GM18951 (cell line): Measurements from ENCODE around the gene ITPKC.
"Not testable (repeated sequence)": the region's sequence is repeated elsewhere in the genome, so short reads cannot be mapped to it uniquely, and the experiment has no call there.

ENCODE experiments used
- POLR2A ChIP-seq: IDR thresholded peaks from 4 replicates; pipeline ENCODE4 v1.6.1; 2011; ENCODE audit warnings: mild to moderate bottlenecking; ENCODE audit not compliant: insufficient read length, insufficient read depth; ENCODE audit errors: extremely low read depth
- in situ Hi-C: fragments of 300-500 bp; cut with MboI; formaldehyde crosslinking; loops from one replicate; pipeline ENCODE4 v1.12.0; 2022; ENCODE audit warnings: low sequenced_read_pairs, mixed read lengths, inconsistent platforms; ENCODE audit not compliant: unreplicated experiment

Gene ITPKC

DNA sequence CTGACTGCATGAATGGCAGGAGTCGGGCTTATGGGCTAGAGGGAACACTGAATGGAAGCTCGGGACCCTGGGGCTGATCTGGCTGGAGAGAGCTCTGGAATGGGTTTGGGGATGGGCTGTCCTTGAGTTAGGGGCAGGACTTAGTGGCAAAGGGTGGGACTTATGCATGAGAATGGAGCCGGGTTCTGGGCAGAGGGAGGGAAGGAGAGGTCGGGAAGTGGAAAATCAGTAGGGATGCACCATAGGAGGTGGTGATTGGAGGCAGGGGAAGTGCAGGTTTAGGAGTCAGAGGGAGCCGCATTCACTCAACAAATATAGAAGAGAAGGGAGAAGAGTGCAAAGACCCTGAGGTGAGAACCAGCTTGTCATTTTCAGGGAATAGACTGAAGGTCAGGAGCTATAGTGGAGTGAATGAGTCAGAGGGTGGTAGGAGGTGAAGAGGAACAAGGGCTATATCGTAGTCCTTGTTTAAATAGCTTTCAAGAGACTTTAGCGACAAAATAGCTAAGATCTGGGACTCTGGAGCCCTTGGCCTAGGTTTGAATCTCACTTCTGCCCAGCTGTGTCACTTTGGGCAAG lies 61.9 kb downstream of the ITPKC start:
- in situ Hi-C loops = no loop called here
- TF ChIP-seq POLR2A = no peak

GRCh38 chr19:40780582-40780981 lies 63.7 kb downstream of the ITPKC start:
- TF ChIP-seq POLR2A = no peak
- in situ Hi-C loops = no loop called here

DNA sequence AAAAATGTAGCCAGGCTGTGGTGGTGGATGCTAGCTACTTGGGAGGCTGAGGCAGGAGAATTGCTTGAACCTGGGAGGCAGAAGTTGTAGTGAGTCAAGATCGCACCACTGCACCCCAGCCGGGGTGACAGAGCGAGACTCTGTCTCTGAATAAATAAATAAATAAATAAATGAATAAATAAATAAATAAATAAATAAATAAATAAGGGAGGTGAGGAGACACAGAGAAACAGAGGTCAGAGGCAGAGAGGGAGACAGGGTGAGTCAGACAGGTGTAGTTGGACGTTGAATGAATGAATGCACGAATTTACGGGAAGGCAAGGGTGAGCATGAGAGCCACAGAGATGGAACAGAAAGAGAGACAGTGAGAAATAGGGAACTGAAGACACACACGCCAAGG lies 64.2 kb downstream of the ITPKC start:
- no peak for TF ChIP-seq POLR2A

GRCh38 chr19:40783711-40784110 lies 66.8 kb downstream of the ITPKC start:
- TF ChIP-seq POLR2A = no peak
- in situ Hi-C loops = no loop called here

More for the DNA sequence above, 64.2 kb downstream of the ITPKC start:
- in situ Hi-C loops = no loop called here

DNA sequence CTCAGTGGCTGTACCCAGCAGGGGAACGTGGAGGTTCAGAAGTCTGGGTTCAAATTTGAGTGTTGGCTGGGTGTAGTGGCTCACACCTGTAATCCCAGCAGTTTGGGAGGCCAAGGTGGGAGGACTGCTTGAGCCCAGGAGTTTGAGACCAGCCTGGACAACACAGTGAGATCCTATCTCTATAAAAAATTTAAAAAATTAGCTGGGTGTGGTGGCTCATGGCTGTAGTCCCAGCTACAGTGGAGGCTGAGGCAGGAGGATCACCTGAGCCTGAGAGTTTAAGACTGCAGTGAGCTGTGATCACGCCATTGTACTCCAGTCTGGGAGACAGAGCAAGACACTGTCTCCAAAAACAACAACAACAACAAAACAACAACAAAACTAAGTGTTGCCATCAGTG lies 67.2 kb downstream of the ITPKC start:
- in situ Hi-C loops = not testable (repeated sequence)

- TF ChIP-seq POLR2A = no peak
- in situ Hi-C loops = no loop called here
These were observed 68.6 kb downstream of the ITPKC start for GRCh38 chr19:40785526-40785925.

GRCh38 chr19:40786060-40787037 lies 69.4 kb downstream of the ITPKC start:
- in situ Hi-C loops = no loop called here
- TF ChIP-seq POLR2A = no peak
